HCT116 (cell line): ENCODE results near the gene DDR1. TPM values are rescaled to one million over a fixed set of nuclear protein-coding genes. Genes with fewer than 3 reads are reported as not detected.

ENCODE experiments used
- ATAC-seq: fragments of 200-7000 bp; cut with Tn5 transposase; 2 replicates; pipeline ENCODE4 v1.9.1; 2020; ENCODE audit warnings: mild to moderate bottlenecking, moderate library complexity
- BruUV-seq: library from RNA; stranded (reverse); fragments of 400-500 nt; replicated peaks from 2 replicates; lab custom pipeline; 2021; lab: Mats Ljungman, UMichigan
- CTCF ChIA-PET: fragments of 300-600 bp; sonication (Branson Sonifier 250); formaldehyde crosslinking; loops from one replicate; lab custom pipeline; 2021; ENCODE audit warnings: antibody characterized with exemption; lab: Charles Lee
- POLR2A ChIA-PET: fragments of 300-600, 350-600 bp; sonication (Branson Sonifier 250); formaldehyde crosslinking; loops from one replicate; lab custom pipeline; 2021; ENCODE audit warnings: antibody characterized with exemption; lab: Charles Lee
- RAD21 ChIA-PET, 2 experiments: fragments of 300-600 bp; sonication (Branson Sonifier 250); formaldehyde crosslinking; loops; one replicate each; lab custom pipeline; 2023; ENCODE audit warnings: low total read pairs in 2 of 2; ENCODE audit not compliant: uncharacterized antibody in 2 of 2, unreplicated experiment in 2 of 2, low non-redundant PET in 1 of 2; lab: Charles Lee
- DNase-seq: peaks from one replicate; pipeline ENCODE4 v3.0.0-alpha.2; 2010; ENCODE audit warnings: low read depth, low spot score
- H2AFZ ChIP-seq: fragments of 200-600 bp; shearing (Covaris generic), sonication (generic); 2 replicates; pipeline ENCODE4 v1.6.1; 2017; ENCODE audit warnings: low read depth, mixed run types, mixed read lengths, antibody characterized with exemption, low read length; ENCODE audit not compliant: poor library complexity, severe bottlenecking
- H3K27ac ChIP-seq: 2 replicates; pipeline ENCODE4 v1.5.1; 2012; ENCODE audit warnings: low read depth, low read length
- H3K27me3 ChIP-seq: fragments of 200-600 bp; sonication (generic); 2 replicates; pipeline ENCODE4 v1.6.1; 2016; ENCODE audit warnings: mixed run types, low read length, mixed read lengths; ENCODE audit not compliant: insufficient read depth
- H3K36me3 ChIP-seq, 2 experiments: fragments of 200-500 bp in 1 of 2; fragments of 200-600 bp in 1 of 2; sonication (Bioruptor generic) in 1 of 2; sonication (generic) in 1 of 2; 2 replicates each; pipeline versions ENCODE4 v1.5.1 to v1.6.1; 2014 to 2016; ENCODE audit warnings: low read length in 2 of 2, inconsistent platforms in 1 of 2, mixed read lengths in 1 of 2, mixed run types in 1 of 2; ENCODE audit not compliant: insufficient read depth in 2 of 2, control insufficient read depth in 1 of 2
- H3K4me1 ChIP-seq, 2 experiments: fragments of 200-600 bp in 1 of 2; sonication (generic) in 1 of 2; 2 replicates each; pipeline versions ENCODE4 v1.5.1 to v1.6.1; 2012 to 2017; ENCODE audit warnings: low read length in 2 of 2, inconsistent platforms in 1 of 2, mild to moderate bottlenecking in 1 of 2, mixed read lengths in 1 of 2, mixed run types in 1 of 2, moderate library complexity in 1 of 2; ENCODE audit not compliant: insufficient read depth in 2 of 2, control insufficient read depth in 1 of 2
- H3K4me2 ChIP-seq: fragments of 200-600 bp; sonication (generic); 2 replicates; pipeline ENCODE4 v1.6.1; 2017; ENCODE audit warnings: mixed run types, low read length, mixed read lengths
- H3K4me3 ChIP-seq, 2 experiments: fragments of 200-600 bp in 1 of 2; sonication (generic) in 1 of 2; replicated peaks in 1 of 2; 2 replicates each; pipeline ENCODE4 v1.5.1; 2011 to 2016; ENCODE audit warnings: low read length in 2 of 2, control low read depth in 1 of 2, low read depth in 1 of 2, mild to moderate bottlenecking in 1 of 2, mixed read lengths in 1 of 2, mixed run types in 1 of 2
- H3K79me2 ChIP-seq: fragments of 200-600 bp; sonication (generic); 2 replicates; pipeline ENCODE4 v1.6.1; 2017; ENCODE audit warnings: mild to moderate bottlenecking, mixed run types, low read length, moderate library complexity, mixed read lengths; ENCODE audit not compliant: insufficient read depth
- H3K9ac ChIP-seq: fragments of 200-600 bp; sonication (generic); 2 replicates; pipeline ENCODE4 v1.6.1; 2016; ENCODE audit warnings: low read length, mixed read lengths
- H3K9me2 ChIP-seq: fragments of 200-600 bp; sonication (generic), shearing (Covaris generic); 2 replicates; pipeline ENCODE4 v1.6.1; 2017; ENCODE audit warnings: mixed run types, mild to moderate bottlenecking, moderate library complexity; ENCODE audit not compliant: insufficient read depth
- H3K9me3 ChIP-seq, 2 experiments: fragments of 200-500 bp in 1 of 2; fragments of 200-600 bp in 1 of 2; sonication (Bioruptor generic) in 1 of 2; sonication (generic) in 1 of 2; 2 replicates each; pipeline ENCODE4 v1.6.1; 2014 to 2017; ENCODE audit warnings: low read length in 2 of 2, mixed read lengths in 2 of 2, inconsistent platforms in 1 of 2, low read depth in 1 of 2, mild to moderate bottlenecking in 1 of 2, mixed run types in 1 of 2, moderate library complexity in 1 of 2; ENCODE audit not compliant: control insufficient read depth in 1 of 2, insufficient read depth in 1 of 2
- H4K20me1 ChIP-seq: fragments of 200-600 bp; sonication (generic), shearing (Covaris generic); 2 replicates; pipeline ENCODE4 v1.6.1; 2017; ENCODE audit warnings: mixed run types, mild to moderate bottlenecking, moderate library complexity; ENCODE audit not compliant: insufficient read depth
- CBX3 ChIP-seq: IDR thresholded peaks from 2 replicates; pipeline ENCODE4 v1.6.1; 2012; ENCODE audit warnings: low read depth
- CEBPB ChIP-seq: IDR thresholded peaks from 2 replicates; pipeline ENCODE4 v1.6.1; 2012; ENCODE audit warnings: low read depth
- EGR1 ChIP-seq: IDR thresholded peaks from 2 replicates; pipeline ENCODE4 v1.6.1; 2012; ENCODE audit warnings: low read depth
- ELF1 ChIP-seq: IDR thresholded peaks from 2 replicates; pipeline ENCODE4 v1.6.1; 2012; ENCODE audit warnings: low read depth, borderline replicate concordance
- EZH2 ChIP-seq: fragments of 200-600 bp; sonication (generic); IDR thresholded peaks from 2 replicates; pipeline ENCODE4 v1.6.1; 2017; ENCODE audit warnings: antibody characterized with exemption, mixed run types
- EZH2phosphoT487 ChIP-seq: fragments of 200-600 bp; IDR thresholded peaks from 2 replicates; pipeline ENCODE4 v1.6.1; 2018; ENCODE audit warnings: antibody characterized with exemption, borderline replicate concordance
- FOSL1 ChIP-seq: IDR thresholded peaks from 2 replicates; pipeline ENCODE4 v1.6.1; 2012; ENCODE audit warnings: low read depth
- JUND ChIP-seq: IDR thresholded peaks from 2 replicates; pipeline ENCODE4 v1.6.1; 2012
- MAX ChIP-seq: IDR thresholded peaks from 2 replicates; pipeline ENCODE4 v1.6.1; 2012
- POLR2A ChIP-seq: IDR thresholded peaks from 2 replicates; pipeline ENCODE4 v1.7.0; 2011; ENCODE audit warnings: borderline replicate concordance; ENCODE audit not compliant: insufficient read depth, insufficient read length; ENCODE audit errors: extremely low read depth
- SP1 ChIP-seq: IDR thresholded peaks from 2 replicates; pipeline ENCODE4 v1.6.1; 2012; ENCODE audit warnings: low read depth
- SRF ChIP-seq: IDR thresholded peaks from 2 replicates; pipeline ENCODE4 v1.6.1; 2012; ENCODE audit warnings: low read depth
- TCF7L2 ChIP-seq: IDR thresholded peaks from 2 replicates; pipeline ENCODE4 v1.7.0; 2011; ENCODE audit warnings: borderline replicate concordance, inconsistent platforms; ENCODE audit not compliant: insufficient read depth, insufficient read length; ENCODE audit errors: extremely low read depth
- YY1 ChIP-seq: IDR thresholded peaks from 2 replicates; pipeline ENCODE4 v1.6.1; 2011; ENCODE audit warnings: low read length, low read depth, moderate library complexity, mild to moderate bottlenecking; ENCODE audit not compliant: insufficient replicate concordance; ENCODE audit errors: extremely low read depth
- ZBTB33 ChIP-seq: IDR thresholded peaks from 2 replicates; pipeline ENCODE4 v1.6.1; 2011; ENCODE audit warnings: mild to moderate bottlenecking, low read length, moderate library complexity; ENCODE audit not compliant: insufficient replicate concordance; ENCODE audit errors: extremely low read depth
- intact Hi-C: fragments of 100-400 bp; cut with micrococcal nuclease; formaldehyde crosslinking; loops from 2 replicates; pipeline ENCODE4 v1.10.0; 2022
- total RNA-seq: library from RNA; stranded (reverse); gene quantifications from one replicate; pipeline ENCODE4 v1.2.1, GENCODE V29; 2021; ENCODE audit not compliant: unreplicated experiment

DDR1 gene
- total RNA-seq, 1 experiment from 2014 or later = 211 TPM

DNA sequence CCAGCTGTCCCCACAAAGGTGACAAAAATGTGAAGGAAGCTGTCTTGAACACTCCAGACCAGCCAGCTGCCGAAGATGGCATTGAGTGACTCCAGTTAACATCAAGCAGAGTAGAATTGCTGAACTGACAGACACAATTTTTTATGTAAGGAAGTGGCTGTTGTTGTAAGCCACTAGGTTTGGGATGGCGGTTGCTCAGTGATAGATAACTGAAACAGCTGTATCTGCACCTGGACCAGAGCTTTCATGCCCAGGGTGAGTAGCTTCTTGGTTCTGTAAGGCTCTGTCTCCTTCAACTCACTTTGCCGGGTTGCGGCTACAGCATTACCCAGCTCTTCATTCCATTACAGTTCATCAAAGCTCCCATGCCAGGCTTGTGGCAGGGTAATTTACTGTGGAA lies 49.7 kb upstream of the DDR1 start:
- H3K27ac ChIP-seq = no peak overlapping the region
- ATAC-seq (no peak), DNase-seq (no peak)
- intact Hi-C loops = no loop called here
- CTCF ChIA-PET = no interaction called here
- H3K9me2 ChIP-seq = no peaks in the 10 kb centered on the region
- H3K4me1 ChIP-seq = peaks cover 5 to 10% of the 10 kb centered on the region in 2 experiments
- no peaks in the 10 kb centered on the region for H3K9me3 ChIP-seq
- no peak overlapping the region for H3K9ac ChIP-seq
- no peaks in the 10 kb centered on the region for H3K36me3 ChIP-seq
- TF ChIP-seq ZBTB33 (no peak), EZH2phosphoT487 (no peak), CEBPB (no peak), EZH2 (no peak), SRF (no peak), ELF1 (no peak), EGR1 (no peak), CBX3 (no peak), POLR2A (no peak), YY1 (no peak), FOSL1 (no peak), JUND (no peak), MAX (no peak), TCF7L2 (no peak), SP1 (no peak)
- RAD21 ChIA-PET = no interaction called here
- no peaks in the 10 kb centered on the region for H4K20me1 ChIP-seq
- POLR2A ChIA-PET = interaction anchor here (0.9 kb wide), 1 partner anchor 20 kb away, joined by 3 read pairs; no protein-coding TSS in a partner anchor
- H3K27me3 ChIP-seq = no peaks in the 10 kb centered on the region
- no TSS peak for BruUV-seq
- no peak overlapping the region for H3K4me3 ChIP-seq
- no peak overlapping the region for H2AFZ ChIP-seq
- H3K79me2 ChIP-seq = no peaks in the 10 kb centered on the region
- no peak overlapping the region for H3K4me2 ChIP-seq
